ENCODE measurements around the gene TMEM132D.
"Not testable (repeated sequence)": the region's sequence is repeated elsewhere in the genome, so short reads cannot be mapped to it uniquely, and the experiment has no call there.

The TMEM132D gene

DNA sequence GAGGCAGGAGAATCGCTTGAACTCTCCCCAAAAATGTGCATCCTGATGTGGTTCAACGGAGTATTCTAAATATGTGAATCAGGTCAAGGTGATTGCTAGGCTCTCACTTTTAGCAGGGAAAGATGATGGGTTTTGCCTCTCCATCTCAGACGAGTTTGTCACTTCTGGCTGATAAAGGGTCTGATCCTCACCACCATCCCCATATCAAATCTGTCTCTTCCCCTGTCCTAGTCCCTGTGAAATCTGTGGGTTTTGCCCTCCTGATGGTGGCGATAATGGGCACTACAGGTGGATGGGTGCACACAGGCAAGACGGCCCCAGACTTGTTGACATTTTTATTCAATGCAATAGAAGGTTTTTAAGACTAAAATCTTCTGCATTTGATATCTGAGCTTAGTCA is 665.9 kb downstream of the TMEM132D start:
- no peak for DNase-seq (ENCODE audit: low read depth)

DNA sequence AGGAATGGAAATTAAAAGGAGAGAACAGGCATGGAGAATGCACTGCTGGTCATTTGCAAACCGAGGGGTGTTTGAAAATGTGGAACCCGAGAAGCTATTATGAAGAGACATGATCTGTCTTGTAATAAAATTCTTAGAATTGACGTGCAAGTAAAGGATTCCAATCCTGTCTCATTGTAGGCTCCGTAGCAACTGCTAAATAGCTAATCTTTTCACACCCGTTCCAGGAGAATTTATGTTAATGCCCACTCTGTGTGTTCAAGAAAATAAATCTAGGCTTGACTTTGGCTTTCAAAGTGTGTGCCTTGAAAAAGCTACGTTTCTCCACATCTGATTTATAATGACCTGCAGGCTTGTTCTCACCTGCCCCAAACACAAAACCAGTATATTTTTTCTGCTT is 669.6 kb downstream of the TMEM132D start:
- no peak for DNase-seq (ENCODE audit: low read depth)

GRCh38 chr12:129231491-129231890 is 672.3 kb downstream of the TMEM132D start:
- no peak for DNase-seq (ENCODE audit: low read depth)

DNA sequence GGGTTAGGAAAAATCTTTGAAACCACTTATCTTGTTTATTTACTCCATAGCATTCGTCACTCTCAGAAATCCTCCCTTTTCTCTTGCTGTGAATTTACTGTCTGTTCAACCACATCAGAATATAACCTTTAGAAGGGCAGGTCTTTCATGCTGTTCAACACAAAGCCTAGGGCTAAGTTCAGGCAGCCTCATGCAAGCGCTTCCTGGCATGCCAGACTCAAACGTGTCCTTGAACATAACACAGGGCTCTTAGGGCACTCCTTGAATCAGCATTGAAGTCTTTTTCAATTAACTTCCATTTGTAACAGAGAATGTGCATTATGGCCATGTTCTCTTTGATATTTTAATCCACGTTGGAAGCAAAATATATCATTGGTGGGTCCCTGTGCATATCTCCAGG is 672.8 kb downstream of the TMEM132D start:
- DNase-seq (ENCODE audit: low read depth): no peak

DNA sequence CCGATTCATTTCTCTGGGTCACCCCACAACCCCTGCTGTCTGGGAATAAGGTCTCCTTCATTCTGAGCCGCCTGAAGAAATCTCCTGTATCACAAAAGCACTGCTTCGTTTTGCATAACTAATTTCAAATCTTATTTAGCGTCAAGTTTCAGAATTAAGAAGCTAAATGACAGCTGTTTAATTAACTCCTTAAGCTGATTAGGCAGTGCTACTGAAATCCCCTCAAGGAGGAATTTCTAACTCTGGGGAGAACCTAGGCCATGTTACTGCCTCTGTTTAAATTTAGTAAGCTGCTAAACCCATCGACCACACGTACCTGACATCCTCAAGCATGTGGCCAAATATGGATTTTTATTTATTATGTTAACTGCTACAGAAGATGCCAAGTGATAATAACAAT is 677.0 kb downstream of the TMEM132D start:
- DNase-seq (ENCODE audit: low read depth): no peak

- DNase-seq (ENCODE audit: low read depth): no peak
Measured at GRCh38 chr12:129226005-129226404, 677.8 kb downstream of the TMEM132D start.

DNA sequence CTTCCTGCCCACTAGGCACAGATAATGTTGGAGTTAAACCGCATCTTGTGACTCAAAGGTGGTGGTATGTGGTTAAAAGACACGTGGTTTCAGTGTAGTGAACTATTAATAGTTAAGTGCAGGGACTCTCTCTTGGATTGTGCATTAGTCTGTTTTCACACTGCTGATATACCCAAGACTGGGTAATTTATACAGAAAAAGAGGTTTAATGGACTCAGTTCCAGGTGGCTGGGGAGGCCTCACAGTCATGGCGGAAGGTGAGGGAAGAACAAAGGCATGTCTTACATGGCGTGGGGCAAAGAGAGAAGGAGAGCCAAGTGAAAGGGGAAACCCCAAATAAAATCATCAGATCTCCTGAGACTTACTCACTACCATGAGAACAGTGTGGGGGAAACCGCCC is 688.3 kb downstream of the TMEM132D start:
- no peak for DNase-seq (ENCODE audit: low read depth)

GRCh38 chr12:129213551-129213950 is 690.3 kb downstream of the TMEM132D start:
- DNase-seq (ENCODE audit: low read depth): no peak

GRCh38 chr12:129211862-129212630 is 691.8 kb downstream of the TMEM132D start:
- no peak for DNase-seq (ENCODE audit: low read depth)

GRCh38 chr12:129208566-129208965 is 695.3 kb downstream of the TMEM132D start:
- no peak for DNase-seq (ENCODE audit: low read depth)

DNA sequence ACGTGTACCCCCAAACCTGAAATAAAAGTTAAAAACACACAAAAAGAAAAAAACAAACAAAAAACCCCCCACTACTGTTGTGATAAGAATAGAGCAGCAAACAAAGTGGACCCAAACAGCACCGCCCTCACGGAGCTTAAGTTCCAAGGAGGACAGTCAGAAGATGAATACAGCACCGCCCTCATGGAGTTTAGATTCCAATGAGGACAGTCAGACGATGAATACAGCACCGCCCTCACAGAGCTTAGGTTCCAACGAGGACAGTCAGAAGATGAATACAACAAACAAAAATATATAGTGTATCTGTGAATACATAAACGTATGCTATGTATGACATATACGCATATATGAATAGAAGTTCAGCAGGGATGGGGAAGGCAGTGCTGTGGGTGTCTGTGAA is 696.7 kb downstream of the TMEM132D start:
- DNase-seq (ENCODE audit: low read depth): no peak

DNA sequence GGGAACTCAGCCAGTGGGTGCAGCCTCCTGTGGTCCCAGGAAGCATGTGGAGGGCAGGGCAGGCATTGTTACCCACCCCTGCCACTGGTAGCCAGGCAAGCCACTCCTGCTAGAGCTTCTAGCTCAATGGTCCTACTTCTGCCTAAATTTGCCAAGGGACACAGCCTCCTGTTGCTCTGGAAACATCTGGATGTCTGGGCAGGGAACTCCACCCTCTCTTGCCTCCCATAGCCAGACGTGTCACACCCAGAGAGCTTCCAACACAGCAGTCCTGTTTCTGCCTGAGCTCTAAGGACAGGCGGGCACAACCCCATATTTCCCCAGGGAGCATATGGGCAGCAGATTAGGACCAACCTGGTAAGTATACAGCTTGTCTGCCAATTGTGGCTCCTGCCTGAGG is 700.4 kb downstream of the TMEM132D start:
- DNase-seq (ENCODE audit: low read depth): no peak

- DNase-seq (ENCODE audit: low read depth): no peak
Measured at GRCh38 chr12:129202109-129202814, 701.6 kb downstream of the TMEM132D start.

DNA sequence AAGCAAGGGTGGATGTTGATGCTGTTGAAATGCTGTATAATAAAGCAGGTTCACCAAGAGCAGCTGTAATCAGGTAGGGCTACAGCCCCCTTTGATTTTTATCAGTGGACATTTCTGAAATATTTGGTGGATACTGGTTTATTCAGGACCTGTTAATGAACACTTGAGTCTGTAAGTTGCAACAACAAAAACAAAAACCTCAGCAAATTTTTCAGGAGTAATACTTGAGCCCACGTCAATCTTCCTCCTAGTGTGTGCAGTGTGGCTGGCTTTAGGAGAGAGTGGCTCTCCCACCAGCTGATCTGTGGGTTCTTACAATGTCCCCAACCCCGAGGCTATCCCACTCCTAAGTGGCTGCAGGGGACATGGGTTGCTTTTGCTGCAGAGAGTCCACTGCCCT is 702.8 kb downstream of the TMEM132D start:
- no peak for DNase-seq (ENCODE audit: low read depth)

GRCh38 chr12:129200576-129200975 is 703.2 kb downstream of the TMEM132D start:
- DNase-seq (ENCODE audit: low read depth): no peak

DNA sequence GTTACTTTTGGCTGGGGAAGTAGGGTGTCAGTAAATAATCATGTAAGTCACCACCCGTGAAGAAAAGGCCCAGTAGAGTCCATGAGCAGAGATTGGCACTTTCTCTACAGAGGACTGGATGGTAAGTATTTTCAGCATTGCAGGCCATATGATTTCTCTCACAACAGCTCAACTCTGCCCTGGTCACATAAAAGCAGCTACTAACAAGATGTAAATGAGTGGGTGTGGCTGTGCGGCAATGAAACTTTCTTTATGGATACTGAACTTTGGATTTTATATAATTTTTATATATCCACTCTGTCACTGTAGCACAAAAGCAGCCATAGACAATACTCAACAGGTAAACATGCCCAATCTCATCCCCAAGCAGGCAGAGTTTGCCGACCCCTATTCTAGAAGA is 706.9 kb downstream of the TMEM132D start:
- no peak for DNase-seq (ENCODE audit: low read depth)

GRCh38 chr12:129195081-129195480 is 708.7 kb downstream of the TMEM132D start:
- no peak for DNase-seq (ENCODE audit: low read depth)

DNA sequence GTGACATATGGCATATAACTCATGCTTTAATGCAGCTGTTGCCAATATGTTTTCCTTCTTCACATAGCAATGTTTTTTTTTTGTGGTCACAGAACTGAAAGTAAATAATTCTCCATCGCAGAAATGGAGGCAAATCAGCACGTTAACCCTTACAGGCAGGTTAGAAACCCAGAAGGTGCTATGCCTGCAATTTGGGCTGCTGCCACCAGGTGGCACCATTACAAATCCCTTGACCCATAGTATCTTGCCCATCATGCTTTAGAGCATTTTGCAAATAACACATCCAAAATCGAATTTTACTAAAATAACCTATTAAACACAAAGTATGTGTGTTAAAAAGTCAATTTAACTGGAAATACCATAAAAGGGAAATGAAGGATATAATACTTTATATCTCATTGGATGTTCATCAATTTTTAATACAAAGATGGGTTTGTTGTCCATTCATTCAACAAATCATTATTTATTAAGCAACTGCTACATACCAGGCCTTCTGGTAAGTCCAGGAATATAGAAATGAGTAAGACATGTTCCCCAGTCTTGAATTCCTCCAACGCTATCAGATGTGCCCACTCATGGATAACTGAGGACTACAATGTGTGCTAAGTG is 710.5 kb downstream of the TMEM132D start:
- no peak for DNase-seq (ENCODE audit: low read depth)

GRCh38 chr12:129190827-129191226 is 713.0 kb downstream of the TMEM132D start:
- DNase-seq (ENCODE audit: low read depth): no peak

DNA sequence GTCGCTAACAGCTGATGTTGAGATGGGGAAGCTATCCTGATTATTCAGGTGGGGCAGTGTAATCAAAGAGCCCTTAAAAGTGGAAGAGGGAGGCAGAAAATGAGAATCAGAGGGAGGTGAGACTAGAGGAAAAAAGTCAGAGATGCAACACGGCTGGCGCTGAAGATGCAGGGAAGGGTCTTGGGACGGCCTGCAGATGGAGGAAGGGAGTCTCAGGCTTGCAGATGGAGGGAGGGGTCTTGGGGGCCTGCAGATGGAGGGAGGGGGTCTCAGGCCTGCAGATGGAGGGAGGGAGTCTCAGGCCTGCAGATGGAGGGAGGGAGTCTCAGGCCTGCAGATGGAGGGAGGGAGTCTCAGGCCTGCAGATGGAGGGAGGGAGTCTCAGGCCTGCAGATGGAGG is 713.9 kb downstream of the TMEM132D start:
- DNase-seq (ENCODE audit: low read depth): not testable (repeated sequence)

GRCh38 chr12:129186952-129187351 is 716.9 kb downstream of the TMEM132D start:
- no peak for DNase-seq (ENCODE audit: low read depth)

DNA sequence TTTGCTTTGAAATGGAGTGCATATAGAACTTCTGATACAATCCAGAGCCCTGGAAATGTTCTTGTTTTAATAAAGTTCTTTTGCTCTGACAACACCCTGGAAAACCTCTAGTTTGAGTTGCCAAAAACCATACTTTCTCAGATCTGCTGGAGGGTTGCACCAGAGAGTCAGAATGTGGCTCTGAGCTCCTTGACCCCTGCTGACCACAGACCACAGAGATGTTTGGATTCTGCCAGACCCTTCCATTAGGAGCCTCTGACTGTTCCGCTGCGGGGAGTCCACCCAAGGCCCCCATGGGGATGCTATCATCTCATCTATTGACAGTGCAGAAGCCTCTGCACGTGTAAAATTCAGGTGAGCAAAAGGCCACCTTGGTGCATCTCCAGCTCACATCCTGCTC is 718.0 kb downstream of the TMEM132D start:
- no peak for DNase-seq (ENCODE audit: low read depth)
